BJ (cell line): ENCODE measurements around the gene TTC7B. TPM values are rescaled to one million over a fixed set of nuclear protein-coding genes. Genes with fewer than 3 reads are reported as not detected.
A peak's percentile ranks its signal among the peaks of the same experiment; 100 is the strongest.

Experiments used
- CTCF ChIA-PET: fragments of 350-600 bp; formaldehyde crosslinking; extraction: SDS; loops from one replicate; lab custom pipeline; 2021; ENCODE audit warnings: antibody characterized with exemption, inconsistent platforms; lab: Yijun Ruan, JAX
- POLR2A ChIA-PET: fragments of 300-600 bp; sonication (Branson Sonifier 250); formaldehyde crosslinking; extraction: SDS; loops from one replicate; lab custom pipeline; 2021; ENCODE audit warnings: antibody characterized with exemption; lab: Charles Lee
- DNase-seq: peaks from one replicate; pipeline ENCODE4 v3.0.0-alpha.2; 2011; ENCODE audit warnings: low read depth
- H3K27me3 ChIP-seq: 2 replicates; pipeline ENCODE4 v1.6.0; 2011; ENCODE audit warnings: low read length; ENCODE audit not compliant: control insufficient read depth, insufficient read depth
- H3K36me3 ChIP-seq: 2 replicates; pipeline ENCODE4 v1.5.1; 2011; ENCODE audit warnings: low read length; ENCODE audit not compliant: control insufficient read depth, insufficient read depth
- H3K4me3 ChIP-seq: 2 replicates; pipeline ENCODE4 v1.5.1; 2011; ENCODE audit warnings: low read depth, mild to moderate bottlenecking, control low read depth, low read length
- polyA plus RNA-seq: library from polyadenylated mRNA; depleted of rRNA; stranded (reverse); fragments of >200 nt; gene quantifications from 2 replicates; pipeline ENCODE4 v1.2.3, GENCODE V29; 2011
- TF ChIP-seq, protein P1 (sequence below): IDR thresholded peaks from 2 replicates; pipeline ENCODE4 v1.5.1; 2011; ENCODE audit warnings: low read depth, mild to moderate bottlenecking, control low read depth, inconsistent platforms, low read length, moderate library complexity; ENCODE audit not compliant: insufficient read depth

TTC7B gene
- polyA plus RNA-seq, 1 experiment, result 46.9 TPM

DNA sequence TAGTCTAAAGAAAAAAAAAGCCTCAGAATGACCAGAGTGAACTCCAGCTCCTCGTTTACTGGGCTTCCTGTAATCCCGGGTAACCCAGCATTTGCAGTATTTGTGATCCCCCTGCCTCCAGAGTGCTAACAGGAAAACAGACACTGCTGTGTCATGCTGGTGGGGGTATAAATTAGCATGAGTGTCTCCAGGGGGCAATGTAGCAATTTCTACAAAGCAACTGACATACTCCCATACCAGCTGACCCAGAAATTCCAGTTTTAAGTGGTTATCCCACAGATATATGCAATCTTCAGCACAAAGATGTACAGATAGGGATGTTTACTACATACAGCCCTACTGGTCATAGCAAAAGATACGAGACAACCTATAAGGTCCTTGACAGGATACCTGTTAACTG lies 18.8 kb downstream of the TTC7B start:
- no peaks in the 10 kb centered on the region for H3K27me3 ChIP-seq
- ChIA-PET POLR2A (no interaction called here), CTCF (interaction anchor here (0.6 to 1.0 kb wide), 2 partner anchors 13 to 443 kb away, joined by 3 read pairs; no protein-coding TSS in a partner anchor)
- no peaks in the 10 kb centered on the region for H3K36me3 ChIP-seq
- no peak for DNase-seq
- no peak overlapping the region for H3K4me3 ChIP-seq
- TF ChIP-seq, protein P1, sequence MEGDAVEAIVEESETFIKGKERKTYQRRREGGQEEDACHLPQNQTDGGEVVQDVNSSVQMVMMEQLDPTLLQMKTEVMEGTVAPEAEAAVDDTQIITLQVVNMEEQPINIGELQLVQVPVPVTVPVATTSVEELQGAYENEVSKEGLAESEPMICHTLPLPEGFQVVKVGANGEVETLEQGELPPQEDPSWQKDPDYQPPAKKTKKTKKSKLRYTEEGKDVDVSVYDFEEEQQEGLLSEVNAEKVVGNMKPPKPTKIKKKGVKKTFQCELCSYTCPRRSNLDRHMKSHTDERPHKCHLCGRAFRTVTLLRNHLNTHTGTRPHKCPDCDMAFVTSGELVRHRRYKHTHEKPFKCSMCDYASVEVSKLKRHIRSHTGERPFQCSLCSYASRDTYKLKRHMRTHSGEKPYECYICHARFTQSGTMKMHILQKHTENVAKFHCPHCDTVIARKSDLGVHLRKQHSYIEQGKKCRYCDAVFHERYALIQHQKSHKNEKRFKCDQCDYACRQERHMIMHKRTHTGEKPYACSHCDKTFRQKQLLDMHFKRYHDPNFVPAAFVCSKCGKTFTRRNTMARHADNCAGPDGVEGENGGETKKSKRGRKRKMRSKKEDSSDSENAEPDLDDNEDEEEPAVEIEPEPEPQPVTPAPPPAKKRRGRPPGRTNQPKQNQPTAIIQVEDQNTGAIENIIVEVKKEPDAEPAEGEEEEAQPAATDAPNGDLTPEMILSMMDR, result no peak

DNA sequence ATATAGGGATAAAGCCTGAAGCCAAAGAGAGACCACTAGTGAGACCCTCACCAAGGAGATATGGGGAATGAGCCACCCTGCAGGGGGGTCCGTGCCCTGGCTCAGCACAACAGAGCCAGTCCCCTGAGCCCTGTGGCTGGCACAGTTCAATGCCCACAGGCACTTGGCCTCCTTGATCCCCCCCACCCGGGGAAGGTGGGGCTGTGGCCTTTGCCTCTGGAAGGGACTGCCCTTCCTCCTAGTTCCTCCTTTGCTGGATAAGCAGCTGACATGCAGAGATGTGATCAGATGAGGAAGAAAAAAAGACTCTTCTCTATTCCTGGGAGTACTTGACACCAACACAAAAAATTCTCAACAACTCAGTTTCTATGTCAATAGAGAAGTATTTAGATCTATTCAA lies 19.9 kb downstream of the TTC7B start:
- Histone ChIP-seq H3K36me3 (no peaks in the 10 kb centered on the region; the same call in 1 of the 2 replicates), H3K27me3 (no peaks in the 10 kb centered on the region), H3K4me3 (no peak overlapping the region)
- ChIA-PET CTCF (interaction anchor here (1.0 to 2.3 kb wide), 6 partner anchors 10 to 56 kb away, joined by 3 to 7 read pairs (median 3); no protein-coding TSS in a partner anchor), POLR2A (no interaction called here)
- no peak for DNase-seq
- TF ChIP-seq, protein P1, result no peak

DNA sequence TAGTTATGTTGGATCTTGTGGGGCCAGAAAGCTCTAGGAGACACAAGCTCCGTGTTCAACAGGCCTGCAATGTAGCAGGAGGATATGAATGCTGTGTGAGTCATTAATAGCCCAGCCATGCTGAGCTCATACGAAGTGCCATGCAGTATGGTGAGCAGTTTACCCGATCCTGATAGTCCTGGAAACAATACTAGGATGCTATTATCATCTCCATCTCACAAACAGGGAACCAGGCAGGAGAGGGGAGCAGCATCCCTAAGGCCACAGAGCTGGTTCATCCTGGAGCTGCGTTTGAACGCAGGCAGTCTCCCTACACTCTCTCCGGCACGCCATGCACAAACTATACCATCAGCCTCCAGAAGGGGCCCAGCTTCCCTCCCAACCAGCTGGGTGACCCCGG lies 20.5 kb downstream of the TTC7B start:
- H3K4me3 ChIP-seq, result no peak overlapping the region
- no peaks in the 10 kb centered on the region; the same call in 1 of the 2 replicates for H3K36me3 ChIP-seq
- TF ChIP-seq, protein P1, result no peak
- ChIA-PET CTCF (interaction anchor here (1.0 to 2.3 kb wide), 7 partner anchors 11 to 56 kb away, joined by 3 to 7 read pairs (median 3); no protein-coding TSS in a partner anchor), POLR2A (interaction anchor here (0.6 kb wide), 1 partner anchor 697 kb away, joined by 7 read pairs; no protein-coding TSS in a partner anchor)
- peak; percentile 47 for DNase-seq
- H3K27me3 ChIP-seq, result no peaks in the 10 kb centered on the region

DNA sequence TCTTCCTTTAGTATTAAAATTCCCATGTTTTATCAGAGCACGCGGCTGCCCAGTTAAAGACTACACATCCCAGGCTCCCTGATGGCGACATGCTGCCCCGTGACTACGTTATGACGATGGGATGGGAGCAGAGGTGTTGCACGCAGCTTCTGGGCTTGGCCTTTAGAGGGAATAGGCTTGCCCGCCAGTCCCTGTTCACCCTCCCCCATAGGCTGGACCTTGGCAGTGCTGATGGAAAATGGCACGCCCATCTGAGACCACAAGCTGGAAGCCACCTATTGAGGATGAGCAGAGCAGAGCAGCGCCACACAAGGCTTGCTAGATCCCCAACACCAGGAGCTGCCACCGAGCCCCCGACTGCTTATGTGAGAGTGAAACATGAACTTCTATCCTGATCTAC lies 24.7 kb downstream of the TTC7B start:
- Histone ChIP-seq H3K4me3 (no peak overlapping the region), H3K27me3 (no peaks in the 10 kb centered on the region), H3K36me3 (no peaks in the 10 kb centered on the region; the same call in 1 of the 2 replicates)
- ChIA-PET POLR2A (no interaction called here), CTCF (no interaction called here)
- DNase-seq, result no peak
- TF ChIP-seq, protein P1, result no peak

DNA sequence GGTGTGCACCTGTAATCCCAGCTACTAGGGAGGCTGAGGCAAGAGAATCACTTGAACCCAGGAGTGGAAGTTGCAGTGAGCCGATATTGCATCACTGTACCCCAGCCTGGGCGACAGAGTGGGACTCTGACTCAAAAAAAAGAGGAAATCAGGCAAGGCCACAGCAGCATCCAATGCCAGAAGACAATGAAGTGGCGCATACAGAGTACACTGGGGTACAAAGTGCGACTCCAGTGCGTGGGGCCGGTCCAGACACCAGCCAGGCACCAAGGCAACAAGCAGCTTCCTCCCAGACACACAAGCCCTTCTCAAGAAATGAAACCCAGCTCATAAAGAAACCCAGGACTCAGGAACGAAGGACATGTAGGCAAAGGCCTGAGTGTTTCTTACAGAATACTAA lies 28.2 kb downstream of the TTC7B start:
- no peaks in the 10 kb centered on the region for H3K27me3 ChIP-seq
- POLR2A ChIA-PET, result no interaction called here
- peaks cover 1% of the 10 kb centered on the region; the same call in 1 of the 2 replicates for H3K36me3 ChIP-seq
- H3K4me3 ChIP-seq, result no peak overlapping the region
- CTCF ChIA-PET, result no interaction called here
- TF ChIP-seq, protein P1, result no peak
- DNase-seq, result no peak
